K562 (cell line): ENCODE results near the gene ATP9A. TPM values are rescaled to one million over a fixed set of nuclear protein-coding genes. Genes with fewer than 3 reads are reported as not detected.

Experiments used
- ATAC-seq: fragments of 200-7000 bp; cut with Tn5 transposase; 3 replicates; pipeline ENCODE4 v1.9.1; 2020; ENCODE audit warnings: moderate library complexity
- BruUV-seq: library from RNA; stranded (reverse); fragments of 400-500 nt; replicated peaks from 2 replicates; lab custom pipeline; 2021; lab: Mats Ljungman, UMichigan
- CTCF ChIA-PET: fragments of 300-600 bp; formaldehyde crosslinking; extraction: SDS; loops from one replicate; lab custom pipeline; 2021; ENCODE audit warnings: low intra/inter-chr PET ratio; lab: Yijun Ruan, JAX
- POLR2A ChIA-PET: fragments of 300-600, 350-650 bp; sonication (Branson Sonifier 250); formaldehyde crosslinking; extraction: SDS; loops from one replicate; lab custom pipeline; 2021; ENCODE audit warnings: antibody characterized with exemption, inconsistent platforms; lab: Yijun Ruan, JAX
- DNase-seq, 4 experiments: peaks; one replicate each; pipeline versions ENCODE4 v3.0.0 to v3.0.0-alpha.2; 2011 to 2018; ENCODE audit warnings: low spot score in 3 of 4, mixed read lengths in 3 of 4; ENCODE audit errors: extremely low read depth in 1 of 4
- FAIRE-seq: peaks from 2 replicates; lab custom pipeline; 2011; peaks lifted over from hg19 to GRCh38; lab: Jason Lieb, UNC
- H2AFZ ChIP-seq: 2 replicates; pipeline ENCODE4 v1.6.0; 2011; ENCODE audit warnings: low read depth, low read length, control low read depth, inconsistent platforms
- H3K27ac ChIP-seq: fragments of 200-600 bp; 3 replicates; pipeline ENCODE4 v1.8.0; 2011; ENCODE audit warnings: low read depth, mild to moderate bottlenecking, control low read depth, inconsistent platforms, low read length, moderate library complexity, mixed read lengths; ENCODE audit errors: extremely low read depth
- H3K27me3 ChIP-seq, 2 experiments: fragments of 300-600 bp in 1 of 2; 2 replicates in 1 of 2; 3 replicates in 1 of 2; pipeline versions ENCODE4 v1.6.0 to v1.8.0; 2011; ENCODE audit warnings: inconsistent platforms in 2 of 2, low read length in 2 of 2, mild to moderate bottlenecking in 1 of 2, mixed read lengths in 1 of 2, moderate library complexity in 1 of 2; ENCODE audit not compliant: control insufficient read depth in 2 of 2, insufficient read depth in 2 of 2
- H3K36me3 ChIP-seq: fragments of 300-600 bp; 3 replicates; pipeline ENCODE4 v1.8.0; 2011; ENCODE audit warnings: mild to moderate bottlenecking, low read length, inconsistent platforms; ENCODE audit not compliant: control insufficient read depth, insufficient read depth
- H3K4me1 ChIP-seq, 2 experiments: fragments of 200-600 bp in 1 of 2; replicated peaks in 1 of 2; 2 replicates in 1 of 2; 3 replicates in 1 of 2; pipeline versions ENCODE4 v1.5.1 to v1.8.0; 2011; ENCODE audit warnings: inconsistent platforms in 2 of 2, low read length in 2 of 2, mild to moderate bottlenecking in 1 of 2, mixed read lengths in 1 of 2, moderate library complexity in 1 of 2; ENCODE audit not compliant: control insufficient read depth in 2 of 2, insufficient read depth in 2 of 2
- H3K4me2 ChIP-seq: 2 replicates; pipeline ENCODE4 v1.6.1; 2011; ENCODE audit warnings: low read length, control low read depth, inconsistent platforms, mixed read lengths; ENCODE audit not compliant: insufficient read depth
- H3K4me3 ChIP-seq: fragments of 200-600 bp; sonication (generic), shearing (Covaris generic); 2 replicates; pipeline ENCODE4 v1.5.1; 2016; ENCODE audit warnings: control low read depth, inconsistent platforms
- H3K79me2 ChIP-seq: fragments of 200-600 bp; 3 replicates; pipeline ENCODE4 v1.8.0; 2011; ENCODE audit warnings: low read length, inconsistent platforms; ENCODE audit not compliant: control insufficient read depth, insufficient read depth
- H3K9ac ChIP-seq, 2 experiments: 2 replicates each; pipeline versions ENCODE4 v1.6.0 to v1.6.1; 2011; ENCODE audit warnings: low read depth in 2 of 2, low read length in 2 of 2, control low read depth in 1 of 2, inconsistent platforms in 1 of 2, mild to moderate bottlenecking in 1 of 2, mixed read lengths in 1 of 2; ENCODE audit not compliant: insufficient read depth in 1 of 2
- H3K9me1 ChIP-seq: one replicate; pipeline ENCODE4 v1.6.0; 2011; ENCODE audit warnings: inconsistent platforms, mild to moderate bottlenecking, low read length, moderate library complexity; ENCODE audit not compliant: control insufficient read depth, insufficient read depth
- H3K9me3 ChIP-seq: replicated peaks from 2 replicates; pipeline ENCODE4 v1.5.1; 2011; ENCODE audit warnings: low read depth, low read length, inconsistent platforms; ENCODE audit not compliant: control insufficient read depth, insufficient read depth
- H4K20me1 ChIP-seq: replicated peaks from 2 replicates; pipeline ENCODE4 v1.6.1; 2011; ENCODE audit warnings: low read length, inconsistent platforms, mixed read lengths; ENCODE audit not compliant: control insufficient read depth, insufficient read depth
- ZFPM2 ChIP-seq: fragments of 250-450 bp; sonication (Bioruptor Pico); IDR thresholded peaks from 2 replicates; pipeline ENCODE4 v1.5.1; 2022; ENCODE audit warnings: mild to moderate bottlenecking
- ZNF175 ChIP-seq: fragments of 200-800 bp; sonication (Bioruptor generic); IDR thresholded peaks from 2 replicates; pipeline ENCODE4 v1.6.1; 2016; ENCODE audit warnings: low read depth, mild to moderate bottlenecking, missing genetic modification characterization, missing compliant biosample characterization
- WGBS: fragments of 100-300 bp; shearing (Covaris generic); methylation state at CpG from one replicate; pipeline ENCODE4 v1.1.6; 2016; ENCODE audit warnings: low coverage, mixed read lengths; ENCODE audit not compliant: insufficient coverage; ENCODE audit errors: missing lambda C conversion rate; 5-methylcytosine and 5-hydroxymethylcytosine counted together
- in situ Hi-C: fragments of 300-500 bp; cut with MboI; formaldehyde crosslinking; loops from 4 replicates; pipeline ENCODE4 v1.15.0; 2018; ENCODE audit warnings: inconsistent platforms, mixed read lengths
- intact Hi-C: fragments of 100-400 bp; cut with micrococcal nuclease; formaldehyde crosslinking; loops from 2 replicates; pipeline ENCODE4 v1.14.2; 2022
- polyA plus RNA-seq, 8 experiments: library from polyadenylated mRNA; depleted of rRNA in 4 of 8; stranded (reverse) in 5 of 8; unstranded in 3 of 8; fragments of >200 nt; fragmentation: Nextera tagmentation in 2 of 8; fragmentation: Illumina TruSeq in 1 of 8; extraction: Ambion mirVana in 2 of 8; extraction: Trizol in 1 of 8; gene quantifications; 2 replicates each; pipeline versions ENCODE4 v1.2.1 to v1.2.3, GENCODE V29; 2011 to 2014; ENCODE audit warnings: inconsistent platforms in 1 of 8, missing spikeins in 1 of 8
- total RNA-seq, 7 experiments: library from RNA; depleted of rRNA in 6 of 7; stranded (reverse); fragments of >200 nt in 6 of 7; fragmentation: Illumina TruSeq in 2 of 7; extraction: Trizol in 2 of 7; gene quantifications; 2 replicates each; pipeline versions ENCODE4 v1.2.1 to v1.2.3, GENCODE V29; 2011 to 2021; ENCODE audit warnings: low replicate concordance in 1 of 7
- TF ChIP-seq, protein P1 (sequence below): conservative IDR thresholded peaks from 2 replicates; pipeline ENCODE4 v1.6.1; 2011; ENCODE audit warnings: low read depth, mild to moderate bottlenecking, low read length; ENCODE audit not compliant: control insufficient read depth
- TF ChIP-seq, protein P2 (sequence below): IDR thresholded peaks from 3 replicates; pipeline ENCODE4 v1.6.1; 2011; ENCODE audit warnings: borderline replicate concordance, mild to moderate bottlenecking, moderate library complexity; ENCODE audit not compliant: insufficient read length; ENCODE audit errors: extremely low read depth
- TF ChIP-seq, protein P3 (sequence below), 3 experiments: fragments of 200-800 bp in 1 of 3; sonication (Bioruptor generic) in 1 of 3; sonication (generic) in 1 of 3; formaldehyde crosslinking in 1 of 3; IDR thresholded peaks; 2 replicates each; pipeline versions ENCODE4 v1.6.1 to v1.8.0; 2016 to 2022; ENCODE audit warnings: mild to moderate bottlenecking in 2 of 3, missing compliant biosample characterization in 2 of 3, missing genetic modification characterization in 2 of 3, missing genetic modification reagents in 1 of 3
- TF ChIP-seq, protein P4 (sequence below): fragments of 450-650 bp; IDR thresholded peaks from 2 replicates; pipeline ENCODE4 v1.6.1; 2016; ENCODE audit warnings: low read depth

ATP9A gene
- total and polyA plus RNA-seq, 9 of the 15 experiments (the other 6 are each of a cell fraction or from before 2014, with no cell fraction given): 0.18 to 0.62 (median 0.29) TPM

DNA sequence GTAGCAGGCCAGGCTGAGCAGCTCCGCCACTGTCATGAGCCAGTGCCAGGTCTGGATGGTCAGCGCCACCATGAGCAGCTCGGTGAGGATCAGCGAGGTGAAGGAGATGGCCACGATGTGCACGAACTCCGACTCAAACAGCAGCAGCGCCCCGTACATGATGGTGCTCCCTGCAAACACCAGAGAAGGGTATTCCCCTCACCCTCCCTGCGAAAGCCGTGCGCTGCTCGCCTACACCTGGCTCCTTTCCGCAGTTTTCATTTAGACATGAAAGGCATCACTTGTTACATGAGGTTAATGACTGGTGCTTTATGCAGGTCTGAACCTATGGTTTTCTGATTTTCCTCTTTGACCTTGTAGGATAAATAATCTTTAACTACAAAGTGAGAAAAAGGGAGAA lies 163.3 kb downstream of the ATP9A start (continued):
- TF ChIP-seq, protein P1, sequence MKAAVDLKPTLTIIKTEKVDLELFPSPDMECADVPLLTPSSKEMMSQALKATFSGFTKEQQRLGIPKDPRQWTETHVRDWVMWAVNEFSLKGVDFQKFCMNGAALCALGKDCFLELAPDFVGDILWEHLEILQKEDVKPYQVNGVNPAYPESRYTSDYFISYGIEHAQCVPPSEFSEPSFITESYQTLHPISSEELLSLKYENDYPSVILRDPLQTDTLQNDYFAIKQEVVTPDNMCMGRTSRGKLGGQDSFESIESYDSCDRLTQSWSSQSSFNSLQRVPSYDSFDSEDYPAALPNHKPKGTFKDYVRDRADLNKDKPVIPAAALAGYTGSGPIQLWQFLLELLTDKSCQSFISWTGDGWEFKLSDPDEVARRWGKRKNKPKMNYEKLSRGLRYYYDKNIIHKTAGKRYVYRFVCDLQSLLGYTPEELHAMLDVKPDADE: no peak
- TF ChIP-seq, protein P2, sequence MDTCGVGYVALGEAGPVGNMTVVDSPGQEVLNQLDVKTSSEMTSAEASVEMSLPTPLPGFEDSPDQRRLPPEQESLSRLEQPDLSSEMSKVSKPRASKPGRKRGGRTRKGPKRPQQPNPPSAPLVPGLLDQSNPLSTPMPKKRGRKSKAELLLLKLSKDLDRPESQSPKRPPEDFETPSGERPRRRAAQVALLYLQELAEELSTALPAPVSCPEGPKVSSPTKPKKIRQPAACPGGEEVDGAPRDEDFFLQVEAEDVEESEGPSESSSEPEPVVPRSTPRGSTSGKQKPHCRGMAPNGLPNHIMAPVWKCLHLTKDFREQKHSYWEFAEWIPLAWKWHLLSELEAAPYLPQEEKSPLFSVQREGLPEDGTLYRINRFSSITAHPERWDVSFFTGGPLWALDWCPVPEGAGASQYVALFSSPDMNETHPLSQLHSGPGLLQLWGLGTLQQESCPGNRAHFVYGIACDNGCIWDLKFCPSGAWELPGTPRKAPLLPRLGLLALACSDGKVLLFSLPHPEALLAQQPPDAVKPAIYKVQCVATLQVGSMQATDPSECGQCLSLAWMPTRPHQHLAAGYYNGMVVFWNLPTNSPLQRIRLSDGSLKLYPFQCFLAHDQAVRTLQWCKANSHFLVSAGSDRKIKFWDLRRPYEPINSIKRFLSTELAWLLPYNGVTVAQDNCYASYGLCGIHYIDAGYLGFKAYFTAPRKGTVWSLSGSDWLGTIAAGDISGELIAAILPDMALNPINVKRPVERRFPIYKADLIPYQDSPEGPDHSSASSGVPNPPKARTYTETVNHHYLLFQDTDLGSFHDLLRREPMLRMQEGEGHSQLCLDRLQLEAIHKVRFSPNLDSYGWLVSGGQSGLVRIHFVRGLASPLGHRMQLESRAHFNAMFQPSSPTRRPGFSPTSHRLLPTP: no peak
- TF ChIP-seq ZFPM2 (CRISPR knock-in tag): no peak

DNA sequence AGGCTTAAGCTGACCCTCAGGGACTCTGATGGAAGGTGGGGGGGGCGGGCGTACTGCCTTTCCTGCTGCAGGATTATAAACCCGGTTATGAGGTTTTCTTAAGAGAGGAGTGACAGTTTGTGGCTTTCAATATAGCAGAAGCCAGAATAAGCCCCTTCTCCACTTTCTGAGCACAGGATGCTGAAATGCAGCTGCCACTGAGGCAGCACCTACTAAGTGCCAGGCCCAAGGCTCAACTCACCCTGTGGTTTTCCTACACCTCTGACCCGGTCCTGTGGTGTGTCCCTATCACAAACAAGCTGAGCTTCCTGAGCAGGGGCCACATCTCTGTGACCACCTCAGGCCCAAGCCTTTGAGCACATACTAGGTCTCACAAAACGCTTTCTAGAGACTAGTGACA lies 166.1 kb downstream of the ATP9A start:
- CTCF ChIA-PET: no interaction called here
- FAIRE-seq (no peak), DNase-seq (no peak), ATAC-seq (no peak)
- peaks cover 5 to 9% of the 10 kb centered on the region in 2 experiments; a peak in 2 of 5 replicates for H3K27me3 ChIP-seq
- in situ Hi-C loops (no loop called here), intact Hi-C loops (no loop called here)
- H2AFZ ChIP-seq: no peak overlapping the region
- peaks cover 8 to 20% of the 10 kb centered on the region in 2 experiments; a peak in 4 of 5 replicates for H3K4me1 ChIP-seq
- H3K9me1 ChIP-seq: no peaks in the 10 kb centered on the region
- no peaks in the 10 kb centered on the region for H3K79me2 ChIP-seq
- no TSS peak for BruUV-seq
- no peaks in the 10 kb centered on the region for H3K9me3 ChIP-seq
- 39% methylated on average over 5 of the region's 5 CpGs for WGBS
- no peak overlapping the region for H3K9ac ChIP-seq
- H3K27ac ChIP-seq: no peak overlapping the region
- H3K36me3 ChIP-seq: no peaks in the 10 kb centered on the region
- H4K20me1 ChIP-seq: no peaks in the 10 kb centered on the region
- POLR2A ChIA-PET: no interaction called here
- H3K4me2 ChIP-seq: no peak overlapping the region
- no peak overlapping the region for H3K4me3 ChIP-seq
- TF ChIP-seq, protein P3, sequence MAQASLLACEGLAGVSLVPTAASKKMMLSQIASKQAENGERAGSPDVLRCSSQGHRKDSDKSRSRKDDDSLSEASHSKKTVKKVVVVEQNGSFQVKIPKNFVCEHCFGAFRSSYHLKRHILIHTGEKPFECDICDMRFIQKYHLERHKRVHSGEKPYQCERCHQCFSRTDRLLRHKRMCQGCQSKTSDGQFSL (CRISPR knock-in tag; IDR thresholded peaks at IDR 0.05): 0 out of 2 replicates have a peak, but pooled peaks have one; percentile 49
- TF ChIP-seq, protein P3 (tag; IDR thresholded peaks at IDR 0.05): no peak
- no peak for TF ChIP-seq ZNF175 (CRISPR knock-in tag)
- TF ChIP-seq, protein P4, sequence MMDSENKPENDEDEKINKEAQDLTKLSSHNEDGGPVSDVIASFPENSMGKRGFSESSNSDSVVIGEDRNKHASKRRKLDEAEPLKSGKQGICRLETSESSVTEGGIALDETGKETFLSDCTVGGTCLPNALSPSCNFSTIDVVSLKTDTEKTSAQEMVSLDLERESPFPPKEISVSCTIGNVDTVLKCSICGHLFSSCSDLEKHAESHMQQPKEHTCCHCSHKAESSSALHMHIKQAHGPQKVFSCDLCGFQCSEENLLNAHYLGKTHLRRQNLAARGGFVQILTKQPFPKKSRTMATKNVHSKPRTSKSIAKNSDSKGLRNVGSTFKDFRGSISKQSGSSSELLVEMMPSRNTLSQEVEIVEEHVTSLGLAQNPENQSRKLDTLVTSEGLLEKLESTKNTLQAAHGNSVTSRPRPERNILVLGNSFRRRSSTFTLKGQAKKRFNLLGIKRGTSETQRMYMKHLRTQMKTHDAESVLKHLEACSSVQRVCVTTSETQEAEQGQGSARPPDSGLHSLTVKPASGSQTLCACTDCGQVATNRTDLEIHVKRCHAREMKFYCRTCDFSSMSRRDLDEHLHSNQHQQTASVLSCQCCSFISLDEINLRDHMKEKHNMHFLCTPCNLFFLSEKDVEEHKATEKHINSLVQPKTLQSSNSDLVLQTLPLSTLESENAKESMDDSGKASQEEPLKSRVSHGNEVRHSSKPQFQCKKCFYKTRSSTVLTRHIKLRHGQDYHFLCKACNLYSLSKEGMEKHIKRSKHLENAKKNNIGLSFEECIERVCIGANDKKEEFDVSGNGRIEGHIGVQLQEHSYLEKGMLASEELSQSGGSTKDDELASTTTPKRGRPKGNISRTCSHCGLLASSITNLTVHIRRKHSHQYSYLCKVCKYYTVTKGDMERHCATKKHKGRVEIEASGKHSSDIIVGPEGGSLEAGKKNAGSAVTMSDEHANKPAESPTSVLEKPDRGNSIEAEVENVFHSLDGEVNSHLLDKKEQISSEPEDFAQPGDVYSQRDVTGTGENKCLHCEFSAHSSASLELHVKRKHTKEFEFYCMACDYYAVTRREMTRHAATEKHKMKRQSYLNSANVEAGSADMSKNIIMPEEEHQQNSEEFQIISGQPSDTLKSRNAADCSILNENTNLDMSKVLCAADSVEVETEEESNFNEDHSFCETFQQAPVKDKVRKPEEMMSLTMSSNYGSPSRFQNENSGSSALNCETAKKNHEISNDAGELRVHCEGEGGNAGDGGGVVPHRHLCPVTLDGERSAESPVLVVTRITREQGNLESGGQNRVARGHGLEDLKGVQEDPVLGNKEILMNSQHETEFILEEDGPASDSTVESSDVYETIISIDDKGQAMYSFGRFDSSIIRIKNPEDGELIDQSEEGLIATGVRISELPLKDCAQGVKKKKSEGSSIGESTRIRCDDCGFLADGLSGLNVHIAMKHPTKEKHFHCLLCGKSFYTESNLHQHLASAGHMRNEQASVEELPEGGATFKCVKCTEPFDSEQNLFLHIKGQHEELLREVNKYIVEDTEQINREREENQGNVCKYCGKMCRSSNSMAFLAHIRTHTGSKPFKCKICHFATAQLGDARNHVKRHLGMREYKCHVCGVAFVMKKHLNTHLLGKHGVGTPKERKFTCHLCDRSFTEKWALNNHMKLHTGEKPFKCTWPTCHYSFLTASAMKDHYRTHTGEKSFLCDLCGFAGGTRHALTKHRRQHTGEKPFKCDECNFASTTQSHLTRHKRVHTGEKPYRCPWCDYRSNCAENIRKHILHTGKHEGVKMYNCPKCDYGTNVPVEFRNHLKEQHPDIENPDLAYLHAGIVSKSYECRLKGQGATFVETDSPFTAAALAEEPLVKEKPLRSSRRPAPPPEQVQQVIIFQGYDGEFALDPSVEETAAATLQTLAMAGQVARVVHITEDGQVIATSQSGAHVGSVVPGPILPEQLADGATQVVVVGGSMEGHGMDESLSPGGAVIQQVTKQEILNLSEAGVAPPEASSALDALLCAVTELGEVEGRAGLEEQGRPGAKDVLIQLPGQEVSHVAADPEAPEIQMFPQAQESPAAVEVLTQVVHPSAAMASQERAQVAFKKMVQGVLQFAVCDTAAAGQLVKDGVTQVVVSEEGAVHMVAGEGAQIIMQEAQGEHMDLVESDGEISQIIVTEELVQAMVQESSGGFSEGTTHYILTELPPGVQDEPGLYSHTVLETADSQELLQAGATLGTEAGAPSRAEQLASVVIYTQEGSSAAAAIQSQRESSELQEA: no peak
